Activated T-cell treated with anti-CD3 and anti-CD28 coated beads for 4 hours (primary cell): ENCODE results near the gene DSCAM.

ENCODE experiments used
- DNase-seq: peaks from one replicate; pipeline ENCODE4 v3.0.0-alpha.2; 2020

Gene DSCAM

GRCh38 chr21:40152476-40152875 is 694.5 kb downstream of the DSCAM start:
- DNase-seq: no peak

- DNase-seq: no peak
Measured at GRCh38 chr21:40151611-40152010, 695.3 kb downstream of the DSCAM start.

- DNase-seq: no peak
Measured at GRCh38 chr21:40146216-40146837, 700.6 kb downstream of the DSCAM start.

- peak; percentile 1 for DNase-seq
Measured at GRCh38 chr21:40143822-40144525, 703.0 kb downstream of the DSCAM start.

GRCh38 chr21:40141621-40142020 is 705.3 kb downstream of the DSCAM start:
- DNase-seq: no peak

GRCh38 chr21:40140675-40141074 is 706.3 kb downstream of the DSCAM start:
- no peak for DNase-seq

- no peak for DNase-seq
Measured at GRCh38 chr21:40139636-40140035, 707.3 kb downstream of the DSCAM start.

- no peak for DNase-seq
Measured at GRCh38 chr21:40136571-40136970, 710.4 kb downstream of the DSCAM start.

GRCh38 chr21:40134731-40135492 is 712.0 kb downstream of the DSCAM start:
- no peak for DNase-seq

GRCh38 chr21:40130476-40130875 is 716.5 kb downstream of the DSCAM start:
- DNase-seq: no peak

- DNase-seq: no peak
Measured at GRCh38 chr21:40129809-40130208, 717.1 kb downstream of the DSCAM start.

- no peak for DNase-seq
Measured at GRCh38 chr21:40128891-40129290, 718.1 kb downstream of the DSCAM start.

- DNase-seq: no peak
Measured at GRCh38 chr21:40120940-40121575, 725.9 kb downstream of the DSCAM start.

GRCh38 chr21:40118527-40118926 is 728.4 kb downstream of the DSCAM start:
- no peak for DNase-seq

GRCh38 chr21:40117236-40117635 is 729.7 kb downstream of the DSCAM start:
- DNase-seq: no peak

- no peak for DNase-seq
Measured at GRCh38 chr21:40115775-40116174, 731.2 kb downstream of the DSCAM start.

GRCh38 chr21:40102682-40103081 is 744.3 kb downstream of the DSCAM start:
- DNase-seq: no peak

GRCh38 chr21:40099809-40100208 is 747.1 kb downstream of the DSCAM start:
- DNase-seq: no peak

- no peak for DNase-seq
Measured at GRCh38 chr21:40095477-40095876, 751.5 kb downstream of the DSCAM start.

- no peak for DNase-seq
Measured at GRCh38 chr21:40080385-40080784, 766.6 kb downstream of the DSCAM start.

- no peak for DNase-seq
Measured at GRCh38 chr21:40074710-40075109, 772.2 kb downstream of the DSCAM start.

GRCh38 chr21:40074198-40074597 is 772.8 kb downstream of the DSCAM start:
- no peak for DNase-seq

GRCh38 chr21:40073642-40074041 is 773.3 kb downstream of the DSCAM start:
- no peak for DNase-seq

- no peak for DNase-seq
Measured at GRCh38 chr21:40070871-40071270, 776.1 kb downstream of the DSCAM start.
